AG04450 (cell line): ENCODE measurements around the gene CIRBP. TPM values are rescaled to one million over a fixed set of nuclear protein-coding genes. Genes with fewer than 3 reads are reported as not detected.

ENCODE experiments used
- CTCF ChIA-PET: fragments of 300-600, 350-600 bp; formaldehyde crosslinking; extraction: SDS; loops from one replicate; lab custom pipeline; 2022; ENCODE audit warnings: antibody characterized with exemption, inconsistent platforms; lab: Charles Lee
- POLR2A ChIA-PET: fragments of 350-600 bp; formaldehyde crosslinking; extraction: SDS; loops from one replicate; lab custom pipeline; 2021; ENCODE audit warnings: antibody characterized with exemption, inconsistent platforms; lab: Yijun Ruan, JAX
- DNase-seq: peaks from one replicate; pipeline ENCODE4 v3.0.0-alpha.2; 2011; ENCODE audit warnings: low read depth, low spot score
- H3K27ac ChIP-seq: one replicate; pipeline ENCODE4 v1.5.1; 2012; ENCODE audit warnings: low read depth, low read length, control low read depth
- H3K27me3 ChIP-seq: one replicate; pipeline ENCODE4 v1.6.0; 2012; ENCODE audit warnings: low read length; ENCODE audit not compliant: control insufficient read depth, insufficient read depth
- H3K4me3 ChIP-seq: 2 replicates; pipeline ENCODE4 v1.5.1; 2011; ENCODE audit warnings: mild to moderate bottlenecking, low read depth, low read length, control low read depth
- H3K9me3 ChIP-seq: 2 replicates; pipeline ENCODE4 v1.5.1; 2012; ENCODE audit warnings: low read length; ENCODE audit not compliant: control insufficient read depth, insufficient read depth
- polyA plus RNA-seq: library from polyadenylated mRNA; depleted of rRNA; stranded (reverse); fragments of >200 nt; gene quantifications from 2 replicates; pipeline ENCODE4 v1.2.3, GENCODE V29; 2011
- TF ChIP-seq, protein P1 (sequence below): IDR thresholded peaks from 2 replicates; pipeline ENCODE4 v1.5.1; 2011; ENCODE audit warnings: low read depth, low read length, control low read depth, inconsistent platforms

Gene CIRBP
- polyA plus RNA-seq, 1 experiment: 269 TPM

DNA sequence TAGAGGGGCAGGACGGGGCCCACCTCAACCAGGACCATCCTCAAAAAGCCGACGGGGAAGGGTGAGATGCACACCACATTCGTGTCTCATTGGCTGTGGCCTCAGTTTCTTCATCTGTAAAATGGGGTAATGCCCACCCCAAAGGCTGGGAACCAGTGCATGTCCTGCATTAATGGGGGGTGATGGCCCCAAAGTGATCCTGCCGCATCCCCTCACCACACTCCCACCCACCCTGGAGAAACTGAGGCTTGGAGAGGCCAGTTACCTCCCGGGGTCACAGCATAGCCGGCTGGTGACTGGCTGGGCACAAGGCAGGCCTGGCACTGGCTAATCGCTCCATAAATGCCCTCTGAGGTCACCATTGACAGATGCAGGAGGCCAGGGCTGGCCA lies 21.4 kb upstream of the CIRBP start:
- ChIA-PET CTCF (no interaction called here), POLR2A (no interaction called here)
- no peaks in the 10 kb centered on the region for H3K27me3 ChIP-seq
- TF ChIP-seq, protein P1, sequence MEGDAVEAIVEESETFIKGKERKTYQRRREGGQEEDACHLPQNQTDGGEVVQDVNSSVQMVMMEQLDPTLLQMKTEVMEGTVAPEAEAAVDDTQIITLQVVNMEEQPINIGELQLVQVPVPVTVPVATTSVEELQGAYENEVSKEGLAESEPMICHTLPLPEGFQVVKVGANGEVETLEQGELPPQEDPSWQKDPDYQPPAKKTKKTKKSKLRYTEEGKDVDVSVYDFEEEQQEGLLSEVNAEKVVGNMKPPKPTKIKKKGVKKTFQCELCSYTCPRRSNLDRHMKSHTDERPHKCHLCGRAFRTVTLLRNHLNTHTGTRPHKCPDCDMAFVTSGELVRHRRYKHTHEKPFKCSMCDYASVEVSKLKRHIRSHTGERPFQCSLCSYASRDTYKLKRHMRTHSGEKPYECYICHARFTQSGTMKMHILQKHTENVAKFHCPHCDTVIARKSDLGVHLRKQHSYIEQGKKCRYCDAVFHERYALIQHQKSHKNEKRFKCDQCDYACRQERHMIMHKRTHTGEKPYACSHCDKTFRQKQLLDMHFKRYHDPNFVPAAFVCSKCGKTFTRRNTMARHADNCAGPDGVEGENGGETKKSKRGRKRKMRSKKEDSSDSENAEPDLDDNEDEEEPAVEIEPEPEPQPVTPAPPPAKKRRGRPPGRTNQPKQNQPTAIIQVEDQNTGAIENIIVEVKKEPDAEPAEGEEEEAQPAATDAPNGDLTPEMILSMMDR: no peak
- H3K9me3 ChIP-seq: no peaks in the 10 kb centered on the region; the same call in 1 of the 2 replicates
- H3K4me3 ChIP-seq: peak overlapping the region; percentile 59; the same call in 1 of the 2 replicates
- H3K27ac ChIP-seq: peak overlapping the region; percentile 75
- DNase-seq: no peak

DNA sequence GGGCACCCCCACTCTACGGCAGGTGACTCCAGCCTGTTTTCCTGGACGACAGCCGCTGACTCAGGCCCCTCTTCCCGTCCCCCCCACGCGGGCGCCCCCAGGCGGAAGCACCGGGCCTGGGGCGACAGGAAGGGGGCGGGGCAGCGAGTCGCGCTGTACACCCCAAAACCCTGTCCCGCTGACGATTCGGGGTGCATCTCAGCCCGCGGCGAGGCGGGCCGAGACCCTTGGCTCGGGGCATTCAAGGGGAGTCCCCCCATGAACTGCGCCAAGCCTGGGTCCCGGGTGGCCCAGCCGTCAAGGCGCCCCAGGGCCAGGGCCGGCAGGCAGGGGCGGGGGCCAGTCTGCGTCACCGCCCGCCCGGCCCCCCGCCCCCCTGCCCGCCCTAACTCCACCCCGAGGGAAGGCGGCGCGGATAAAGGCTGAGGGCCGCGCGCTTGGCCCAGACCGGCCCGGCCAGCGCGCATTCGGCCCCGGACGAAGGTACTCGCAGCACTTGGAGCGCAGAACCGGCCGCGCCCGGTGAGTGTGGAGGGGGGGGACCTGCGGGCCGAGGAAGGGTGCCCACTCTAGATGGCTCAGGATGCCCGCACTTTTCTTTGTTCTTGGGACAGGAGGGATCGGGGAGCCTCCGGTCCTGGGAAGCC lies 20.9 kb upstream of the CIRBP start, which contains the start of gene MIDN:
TSS of gene MIDN (plus strand) at position 445 of the 647 bp plus-strand sequence. CDS start 1,714 bp downstream, outside the sequence.
- H3K27ac ChIP-seq: peak within 1 kb of the TSS; percentile 90
- POLR2A ChIA-PET: interaction anchor here (1.0 kb wide), 7 partner anchors 9 to 145 kb away, joined by 3 to 28 read pairs (median 4); partner anchors contain the start of genes CIRBP and FAM174C
- no peak for DNase-seq
- peak within 1 kb of the TSS; percentile 77 for H3K4me3 ChIP-seq
- H3K27me3 ChIP-seq: no peaks in the 10 kb centered on the region
- CTCF ChIA-PET: no interaction called here
- TF ChIP-seq, protein P1: peak; percentile 45
- no peaks in the 10 kb centered on the region; the same call in 1 of the 2 replicates for H3K9me3 ChIP-seq

DNA sequence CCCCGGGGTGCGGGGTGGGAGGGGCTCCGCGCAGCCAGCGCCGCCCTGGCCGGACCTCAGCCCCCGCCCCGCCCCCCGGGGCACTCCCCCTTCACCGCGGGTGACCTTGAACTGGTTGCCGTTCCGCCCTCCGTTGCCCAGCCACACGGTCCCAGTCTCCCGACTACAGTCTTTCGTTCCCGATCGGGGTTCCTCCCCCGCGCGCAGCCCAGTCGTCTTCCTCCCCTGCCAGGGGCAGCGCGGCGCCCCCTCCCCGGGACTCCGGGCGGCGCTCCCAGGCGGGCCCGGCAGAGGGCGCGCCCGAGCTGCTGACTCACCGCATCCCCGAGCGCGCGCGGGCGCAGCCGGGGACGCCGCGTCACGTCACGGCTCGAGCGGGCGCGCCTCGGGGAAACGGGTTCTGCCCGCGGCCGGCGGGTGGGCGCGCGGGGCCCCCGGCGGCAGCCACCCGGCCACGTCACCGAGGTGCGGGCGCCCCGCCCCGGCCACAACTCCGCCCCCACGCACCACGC lies 20.3 kb upstream of the CIRBP start:
- TF ChIP-seq, protein P1: peak; percentile 55
- Histone ChIP-seq H3K27ac (peak overlapping the region; percentile 90), H3K27me3 (no peaks in the 10 kb centered on the region), H3K9me3 (no peaks in the 10 kb centered on the region; the same call in 1 of the 2 replicates), H3K4me3 (peak overlapping the region; percentile 77)
- POLR2A ChIA-PET: interaction anchor here (0.5 to 1.0 kb wide), 9 partner anchors 9 to 220 kb away, joined by 3 to 28 read pairs (median 3); partner anchors contain the start of genes CIRBP and FAM174C
- CTCF ChIA-PET: no interaction called here
- no peak for DNase-seq

DNA sequence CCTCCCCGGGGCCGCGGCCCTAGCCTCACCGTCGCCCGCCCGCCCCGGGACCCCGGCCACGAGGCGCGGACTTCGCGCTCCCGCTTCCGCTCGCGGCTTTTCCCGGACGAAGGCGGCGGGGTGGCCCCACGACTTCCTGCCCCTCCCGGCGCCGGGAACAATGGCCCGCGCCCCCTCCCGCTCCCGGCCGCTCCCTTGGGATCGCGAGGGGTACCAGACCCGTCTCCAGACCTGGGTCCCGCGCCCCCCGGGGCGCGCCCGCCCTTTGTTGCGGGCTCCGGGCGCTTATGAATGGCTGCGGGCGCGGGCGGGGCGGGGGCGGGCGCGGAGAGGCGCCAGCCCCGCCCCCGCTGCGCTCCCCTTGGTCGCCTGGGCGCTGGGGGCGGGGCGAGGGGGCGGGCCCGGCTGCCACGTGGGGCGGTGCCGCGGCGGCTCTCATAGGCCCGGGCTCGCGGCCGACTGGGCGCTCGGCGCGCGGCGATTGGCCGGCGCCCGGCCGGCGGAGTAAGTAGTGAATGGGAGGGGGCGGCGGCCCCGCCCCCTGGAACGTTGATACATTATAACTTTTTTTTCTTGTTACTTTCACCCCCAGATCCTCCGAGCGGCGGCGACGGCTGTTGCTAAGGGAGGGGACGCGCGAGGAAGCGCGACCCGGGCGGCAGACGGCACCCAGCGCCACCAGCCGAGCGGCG lies 19.7 kb upstream of the CIRBP start:
- CTCF ChIA-PET: no interaction called here
- DNase-seq: peak; percentile 89
- Histone ChIP-seq H3K4me3 (peak overlapping the region; percentile 86), H3K9me3 (no peaks in the 10 kb centered on the region; the same call in 1 of the 2 replicates), H3K27me3 (no peaks in the 10 kb centered on the region), H3K27ac (peak overlapping the region; percentile 78)
- TF ChIP-seq, protein P1: no peak
- POLR2A ChIA-PET: interaction anchor here (0.5 to 1.0 kb wide), 10 partner anchors 8 to 221 kb away, joined by 3 to 28 read pairs (median 4); partner anchors contain the start of genes CIRBP and FAM174C
